MV-4-11 (cell line): ENCODE measurements around the gene SLC1A3.
A peak's percentile ranks its signal among the peaks of the same experiment; 100 is the strongest.
"Not testable (repeated sequence)": the region's sequence is repeated elsewhere in the genome, so short reads cannot be mapped to it uniquely, and the experiment has no call there.

Source experiments
- DNase-seq: peaks from one replicate; lab custom pipeline; 2025; lab: John Stamatoyannopoulos, UW

The SLC1A3 gene

GRCh38 chr5:36606428-36607113, at the start of gene SLC1A3:
TSS of gene SLC1A3 (plus strand) at chr5:36606606. CDS start at chr5:36608424, 1,818 bp downstream.
- DNase-seq: peak; percentile 36

GRCh38 chr5:36558641-36559040, 47.8 kb upstream of the SLC1A3 start:
- peak; percentile 75 for DNase-seq

DNA sequence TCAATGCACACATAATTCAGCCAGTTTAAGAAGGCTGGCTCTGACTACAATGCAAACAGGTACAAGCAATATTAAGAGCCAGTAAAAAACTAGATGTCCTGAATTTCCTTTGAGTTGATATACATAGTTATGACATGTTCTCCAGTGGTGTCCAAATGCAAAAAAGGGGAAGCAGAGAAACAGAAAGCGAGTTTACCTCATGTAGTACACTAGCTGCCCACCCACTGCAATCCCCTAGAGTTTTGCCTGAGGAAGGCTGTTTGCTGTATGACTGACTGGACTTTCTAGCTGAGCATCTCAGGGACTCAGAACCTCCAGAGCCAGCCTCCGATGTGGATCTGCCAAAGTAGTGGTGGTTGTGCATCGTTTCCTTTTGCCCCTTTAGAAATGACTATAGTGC, 44.8 kb upstream of the SLC1A3 start:
- peak; percentile 68 for DNase-seq

DNA sequence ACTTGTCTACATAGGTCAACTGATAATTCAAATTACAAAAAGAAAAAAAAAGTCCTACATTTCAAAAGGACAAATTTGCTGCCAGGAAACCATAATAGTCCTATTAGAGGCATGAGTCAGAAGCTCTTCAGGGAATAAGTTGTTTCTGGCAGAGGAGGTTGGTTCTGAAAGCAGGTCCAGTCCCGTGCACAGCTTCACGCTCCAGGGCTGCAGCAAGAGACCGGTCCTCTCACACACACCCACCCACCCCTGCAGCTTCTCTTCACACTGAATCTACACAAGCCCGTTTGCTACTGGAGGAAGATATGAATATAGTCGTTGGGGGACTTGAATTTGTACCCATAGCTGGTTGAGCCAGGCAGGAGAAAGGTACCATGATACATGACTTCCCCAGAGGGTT, 36.9 kb upstream of the SLC1A3 start:
- DNase-seq: no peak

GRCh38 chr5:36570301-36571095, 35.9 kb upstream of the SLC1A3 start:
- DNase-seq: no peak

DNA sequence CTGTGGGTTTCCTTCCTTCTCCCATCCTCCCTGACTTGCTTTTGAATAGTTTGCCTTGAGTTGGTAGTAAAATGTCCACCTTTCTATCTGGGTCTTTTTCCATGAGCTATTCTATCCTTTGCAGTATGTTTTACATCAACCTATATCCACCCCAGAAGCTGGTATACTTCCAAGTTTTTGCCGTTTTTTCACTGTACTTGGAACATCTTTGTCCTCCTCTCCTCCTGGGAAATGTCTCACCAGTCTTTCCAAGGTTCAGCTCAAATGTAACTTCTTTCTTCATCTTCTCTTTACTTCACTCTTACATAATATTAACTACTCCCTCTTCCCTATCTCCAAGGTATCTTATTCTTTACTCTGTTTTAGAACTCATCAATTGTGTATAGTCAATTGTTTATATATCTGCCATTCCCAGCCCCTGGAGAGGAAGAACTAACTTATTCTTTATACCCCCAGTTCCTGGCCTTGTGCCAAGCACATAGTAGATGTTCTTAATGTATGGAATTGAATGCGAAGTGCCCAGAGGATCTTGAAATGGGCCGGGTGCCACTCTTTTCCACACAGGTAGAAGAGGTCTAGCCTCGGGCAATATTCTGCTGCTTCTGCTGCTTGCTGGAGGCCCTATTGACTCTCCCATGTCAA, 34.9 kb upstream of the SLC1A3 start:
- DNase-seq: no peak

- DNase-seq: no peak
These were observed 33.0 kb upstream of the SLC1A3 start for GRCh38 chr5:36573438-36573837.

- no peak for DNase-seq
These were observed 31.0 kb upstream of the SLC1A3 start for GRCh38 chr5:36575361-36575781.

DNA sequence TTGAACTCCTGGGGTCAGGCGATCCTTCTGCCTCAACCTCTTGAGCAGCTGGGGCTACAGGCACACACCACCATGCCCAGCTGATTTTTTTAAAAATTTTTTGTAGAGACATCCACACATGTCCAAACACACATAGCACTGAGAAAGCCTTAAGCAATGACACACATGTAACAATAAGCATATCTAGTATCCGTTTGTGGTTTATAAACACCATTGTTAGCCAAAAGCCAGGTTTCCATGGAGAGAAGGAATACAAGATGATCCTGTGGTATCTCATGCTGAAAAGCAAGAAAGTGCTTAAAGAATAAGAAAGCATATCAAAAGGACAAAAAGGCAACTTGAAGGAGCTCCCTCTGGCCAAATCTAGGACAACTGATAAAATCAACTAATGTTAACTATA, 29.7 kb upstream of the SLC1A3 start:
- no peak for DNase-seq

GRCh38 chr5:36579858-36580257, 26.5 kb upstream of the SLC1A3 start:
- not testable (repeated sequence) for DNase-seq

- no peak for DNase-seq
These were observed 25.3 kb upstream of the SLC1A3 start for GRCh38 chr5:36581070-36581469.

- no peak for DNase-seq
These were observed 22.2 kb upstream of the SLC1A3 start for GRCh38 chr5:36584009-36584875.

DNA sequence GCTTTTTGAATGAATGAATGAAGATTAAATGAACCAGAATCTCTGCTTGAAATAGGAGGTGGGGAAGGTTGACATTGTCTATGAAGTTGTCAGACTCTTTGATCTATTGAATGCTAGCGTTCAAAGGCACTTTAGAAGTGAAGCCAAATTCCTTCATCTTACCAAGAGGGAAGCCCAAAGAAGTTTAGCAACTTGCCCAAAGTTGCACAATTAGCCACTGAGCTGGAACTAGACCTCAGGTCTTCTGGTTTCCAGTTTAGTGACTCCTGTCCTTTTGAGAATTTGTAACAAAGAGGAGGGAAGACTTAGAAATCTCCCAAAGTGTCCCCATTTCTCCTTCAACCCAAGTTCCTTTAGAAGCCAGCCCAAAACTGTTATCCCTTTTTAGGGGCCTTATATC, 20.7 kb upstream of the SLC1A3 start:
- peak; percentile 60 for DNase-seq

DNA sequence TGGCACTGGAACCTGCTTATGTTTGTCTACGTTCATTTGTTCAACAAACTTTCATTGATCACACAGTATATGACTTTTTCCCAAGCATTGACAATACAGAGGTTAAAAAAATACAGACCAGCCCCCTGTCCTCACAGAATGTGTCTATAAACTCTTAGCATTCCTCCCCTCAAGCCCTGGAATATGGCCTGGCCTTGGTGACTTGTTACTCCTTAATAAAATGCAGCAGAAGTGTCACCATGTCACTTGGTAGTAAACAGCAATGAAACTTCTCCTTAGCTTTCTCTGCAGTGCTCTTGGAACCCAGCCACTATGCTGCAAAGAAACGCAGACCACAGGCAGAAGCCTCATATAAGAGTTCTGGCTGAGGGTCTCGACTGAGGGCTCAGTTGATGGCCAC, 19.1 kb upstream of the SLC1A3 start:
- no peak for DNase-seq

GRCh38 chr5:36589735-36590134, 16.7 kb upstream of the SLC1A3 start:
- DNase-seq: not testable (repeated sequence)

GRCh38 chr5:36590513-36591286, 15.7 kb upstream of the SLC1A3 start:
- DNase-seq: no peak

DNA sequence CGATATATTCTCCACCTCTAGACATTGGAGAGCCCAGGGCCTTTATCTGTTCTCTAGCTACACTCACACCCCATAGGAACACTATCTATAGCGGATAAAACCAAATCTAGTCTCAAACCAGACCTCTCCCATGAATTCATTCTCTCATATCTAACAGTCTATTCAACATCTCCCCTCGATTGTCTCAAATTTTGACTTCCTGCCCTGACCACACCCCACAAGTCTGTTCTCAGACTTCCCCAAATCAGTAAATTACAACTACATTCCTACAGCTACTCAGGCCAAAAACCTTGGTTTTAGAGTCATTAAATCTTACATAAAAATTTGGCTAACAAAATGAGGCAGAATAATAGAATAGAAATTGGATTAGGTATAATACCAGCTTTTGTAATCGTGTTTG, 12.5 kb upstream of the SLC1A3 start:
- DNase-seq: peak; percentile 56

- no peak for DNase-seq
These were observed 10.2 kb upstream of the SLC1A3 start for GRCh38 chr5:36596247-36596646.

DNA sequence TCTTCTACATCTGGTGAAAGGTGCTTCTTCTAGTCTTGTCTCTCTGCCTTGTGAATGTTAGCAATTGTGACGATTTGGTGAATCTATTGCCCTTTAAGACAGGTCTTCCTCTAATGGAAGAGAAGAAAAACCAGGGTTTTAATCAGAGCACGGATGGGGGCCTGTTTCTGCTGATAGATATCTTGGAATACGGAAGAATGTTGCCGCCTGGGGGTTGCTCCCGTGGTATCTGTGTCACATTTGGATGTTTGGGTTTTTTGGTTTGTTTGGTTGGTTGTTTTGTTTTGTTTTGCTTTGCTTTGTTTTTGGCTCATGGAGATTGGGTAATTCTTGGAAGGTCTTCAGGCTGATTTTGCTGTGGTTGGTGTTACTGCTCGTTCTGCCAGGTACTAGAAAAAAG, 9.7 kb upstream of the SLC1A3 start:
- DNase-seq: no peak

- DNase-seq: no peak
These were observed 8.4 kb upstream of the SLC1A3 start for GRCh38 chr5:36598045-36598444.
